Mesenchymal stem cell (in vitro differentiated cells and primary cell): ENCODE measurements around the gene ZNF107.
"Not testable (repeated sequence)": the region's sequence is repeated elsewhere in the genome, so short reads cannot be mapped to it uniquely, and the experiment has no call there.

Experiments
- DNase-seq: peaks from one replicate; pipeline ENCODE4 v3.0.0-alpha.2; 2013
- H2AFZ ChIP-seq: one replicate; pipeline ENCODE4 v1.6.1; 2013; ENCODE audit warnings: low read depth, mild to moderate bottlenecking, control low read depth, inconsistent platforms, low read length, moderate library complexity
- H2AK5ac ChIP-seq: 2 replicates; pipeline ENCODE4 v1.6.1; 2013; ENCODE audit warnings: low read length, moderate library complexity, mild to moderate bottlenecking, inconsistent platforms; ENCODE audit not compliant: severe bottlenecking
- H2BK120ac ChIP-seq: one replicate; pipeline ENCODE4 v1.6.1; 2013; ENCODE audit warnings: low read depth, mild to moderate bottlenecking, inconsistent platforms, low read length, moderate library complexity
- H2BK12ac ChIP-seq, 2 experiments: one replicate each; pipeline ENCODE4 v1.6.1; 2013; ENCODE audit warnings: inconsistent platforms in 2 of 2, low read length in 2 of 2, mild to moderate bottlenecking in 2 of 2, moderate library complexity in 2 of 2, control low read depth in 1 of 2
- H2BK15ac ChIP-seq: one replicate; pipeline ENCODE4 v1.6.1; 2013; ENCODE audit warnings: mild to moderate bottlenecking, low read depth, inconsistent platforms; ENCODE audit not compliant: poor library complexity, severe bottlenecking
- H2BK5ac ChIP-seq: 2 replicates; pipeline ENCODE4 v1.6.1; 2013; ENCODE audit warnings: low read depth, mild to moderate bottlenecking, low read length, control low read depth, inconsistent platforms; ENCODE audit not compliant: poor library complexity, severe bottlenecking
- H3K14ac ChIP-seq, 2 experiments: one replicate each; pipeline ENCODE4 v1.6.1; 2013; ENCODE audit warnings: inconsistent platforms in 2 of 2, low read length in 2 of 2, control low read depth in 1 of 2, mild to moderate bottlenecking in 1 of 2, moderate library complexity in 1 of 2
- H3K18ac ChIP-seq, 2 experiments: one replicate each; pipeline ENCODE4 v1.6.1; 2013; ENCODE audit warnings: inconsistent platforms in 2 of 2, low read length in 2 of 2, control low read depth in 1 of 2, low read depth in 1 of 2, mild to moderate bottlenecking in 1 of 2
- H3K23ac ChIP-seq, 2 experiments: one replicate each; pipeline ENCODE4 v1.6.1; 2013; ENCODE audit warnings: inconsistent platforms in 2 of 2, low read length in 2 of 2, mild to moderate bottlenecking in 2 of 2, moderate library complexity in 2 of 2, control low read depth in 1 of 2
- H3K27ac ChIP-seq: 2 replicates; pipeline ENCODE4 v1.5.1; 2013; ENCODE audit warnings: mild to moderate bottlenecking, moderate library complexity, low read length, control low read depth, inconsistent platforms; ENCODE audit not compliant: poor library complexity, severe bottlenecking
- H3K27me3 ChIP-seq, 2 experiments: 2 replicates each; pipeline versions ENCODE4 v1.6.1 to v1.7.0; 2013; ENCODE audit warnings: low read length in 2 of 2, mild to moderate bottlenecking in 2 of 2, moderate library complexity in 2 of 2, control low read depth in 1 of 2, inconsistent platforms in 1 of 2; ENCODE audit not compliant: control insufficient read depth in 1 of 2, insufficient read depth in 1 of 2
- H3K36me3 ChIP-seq, 2 experiments: 2 replicates each; pipeline versions ENCODE4 v1.6.1 to v1.7.0; 2013; ENCODE audit warnings: low read length in 2 of 2, control low read depth in 1 of 2, inconsistent platforms in 1 of 2, low read depth in 1 of 2, mild to moderate bottlenecking in 1 of 2; ENCODE audit not compliant: insufficient read depth in 2 of 2, control insufficient read depth in 1 of 2
- H3K4ac ChIP-seq, 2 experiments: one replicate each; pipeline ENCODE4 v1.6.1; 2013; ENCODE audit warnings: inconsistent platforms in 2 of 2, low read length in 2 of 2, mild to moderate bottlenecking in 2 of 2, moderate library complexity in 2 of 2, control low read depth in 1 of 2, low read depth in 1 of 2
- H3K4me1 ChIP-seq: 2 replicates; pipeline ENCODE4 v1.6.1; 2013; ENCODE audit warnings: low read depth, low read length, control low read depth; ENCODE audit not compliant: control insufficient read depth, insufficient read depth
- H3K4me2 ChIP-seq: 2 replicates; pipeline ENCODE4 v1.6.1; 2013; ENCODE audit warnings: low read length, mild to moderate bottlenecking, inconsistent platforms; ENCODE audit not compliant: poor library complexity, severe bottlenecking
- H3K4me3 ChIP-seq, 2 experiments: 2 replicates each; pipeline versions ENCODE4 v1.5.1 to v1.7.0; 2013; ENCODE audit warnings: low read length in 2 of 2, mild to moderate bottlenecking in 2 of 2, control low read depth in 1 of 2, low read depth in 1 of 2; ENCODE audit not compliant: insufficient read depth in 1 of 2
- H3K79me1 ChIP-seq: replicated peaks from 2 replicates; pipeline ENCODE4 v1.6.1; 2013; ENCODE audit warnings: mild to moderate bottlenecking, control low read depth, low read length, inconsistent platforms; ENCODE audit not compliant: poor library complexity, severe bottlenecking
- H3K9ac ChIP-seq: 2 replicates; pipeline ENCODE4 v1.7.0; 2013; ENCODE audit warnings: mild to moderate bottlenecking, low read length, moderate library complexity
- H3K9me3 ChIP-seq: 2 replicates; pipeline ENCODE4 v1.7.0; 2013; ENCODE audit warnings: mild to moderate bottlenecking, low read length; ENCODE audit not compliant: control insufficient read depth
- H4K8ac ChIP-seq: one replicate; pipeline ENCODE4 v1.6.1; 2013; ENCODE audit warnings: inconsistent platforms, mild to moderate bottlenecking, low read length, moderate library complexity
- H4K91ac ChIP-seq: one replicate; pipeline ENCODE4 v1.6.1; 2013; ENCODE audit warnings: mild to moderate bottlenecking, low read length, inconsistent platforms
- WGBS: methylation state at CpG from one replicate; pipeline ENCODE4 v1.1.7; 2013; ENCODE audit warnings: mixed read lengths; 5-methylcytosine and 5-hydroxymethylcytosine counted together

The ZNF107 gene

GRCh38 chr7:64691831-64692230, 25.9 kb downstream of the ZNF107 start:
- H3K27ac ChIP-seq = no peak overlapping the region
- DNase-seq = no peak
- H3K23ac ChIP-seq = no peak overlapping the region
- H3K36me3 ChIP-seq = peaks cover 20 to 65% of the 10 kb centered on the region in 2 experiments
- H2BK120ac ChIP-seq = no peak overlapping the region
- H3K4ac ChIP-seq = no peak overlapping the region
- no peak overlapping the region for H2BK12ac ChIP-seq
- H2AK5ac ChIP-seq = no peak overlapping the region
- H2BK15ac ChIP-seq = no peak overlapping the region
- H3K79me1 ChIP-seq = peaks cover 29% of the 10 kb centered on the region
- no peak overlapping the region for H3K4me2 ChIP-seq
- H2BK5ac ChIP-seq = no peak overlapping the region
- no peak overlapping the region for H3K9ac ChIP-seq
- H3K9me3 ChIP-seq = peaks cover 86% of the 10 kb centered on the region
- H4K8ac ChIP-seq = no peak overlapping the region
- H3K18ac ChIP-seq = no peak overlapping the region
- no peak overlapping the region for H3K14ac ChIP-seq
- no peaks in the 10 kb centered on the region for H3K4me1 ChIP-seq
- H3K4me3 ChIP-seq = no peak overlapping the region
- no peaks in the 10 kb centered on the region for H3K27me3 ChIP-seq
- no peak overlapping the region for H4K91ac ChIP-seq
- no peak overlapping the region for H2AFZ ChIP-seq

GRCh38 chr7:64697863-64698262, 31.9 kb downstream of the ZNF107 start:
- WGBS = 93% methylated on average over 2 of the region's 12 CpGs
- not testable (repeated sequence) for H3K27ac ChIP-seq, H3K4me2 ChIP-seq, H2BK12ac ChIP-seq, H3K23ac ChIP-seq, DNase-seq, H3K4me1 ChIP-seq, H2BK120ac ChIP-seq, H2BK5ac ChIP-seq, H3K14ac ChIP-seq, H4K91ac ChIP-seq, H2AFZ ChIP-seq, H4K8ac ChIP-seq, H3K27me3 ChIP-seq, H2AK5ac ChIP-seq, H3K9ac ChIP-seq, H3K18ac ChIP-seq, H3K4me3 ChIP-seq, H2BK15ac ChIP-seq, H3K4ac ChIP-seq
- peaks cover 22 to 49% of the 10 kb centered on the region in 2 experiments for H3K36me3 ChIP-seq
- peaks cover 13% of the 10 kb centered on the region for H3K79me1 ChIP-seq
- H3K9me3 ChIP-seq = peaks cover 77% of the 10 kb centered on the region

- no peak overlapping the region for H3K18ac ChIP-seq
- no peaks in the 10 kb centered on the region for H3K79me1 ChIP-seq
- no peak overlapping the region for H2AK5ac ChIP-seq
- H2BK12ac ChIP-seq = no peak overlapping the region
- no peak overlapping the region for H2BK120ac ChIP-seq
- DNase-seq = no peak
- peak overlapping the region in 1 of 2 experiments; percentile 66 for H3K4me3 ChIP-seq
- no peak overlapping the region for H2BK15ac ChIP-seq
- H4K91ac ChIP-seq = no peak overlapping the region
- H3K4me1 ChIP-seq = no peaks in the 10 kb centered on the region
- H3K4me2 ChIP-seq = no peak overlapping the region
- H3K4ac ChIP-seq = no peak overlapping the region
- no peak overlapping the region for H2AFZ ChIP-seq
- peaks cover 97% of the 10 kb centered on the region for H3K9me3 ChIP-seq
- peaks cover 9 to 23% of the 10 kb centered on the region in 2 experiments for H3K36me3 ChIP-seq
- H3K9ac ChIP-seq = no peak overlapping the region
- no peak overlapping the region for H2BK5ac ChIP-seq
- H3K23ac ChIP-seq = no peak overlapping the region
- WGBS = no CpG with 5 or more reads among the region's 2 CpGs
- no peak overlapping the region for H4K8ac ChIP-seq
- no peak overlapping the region for H3K14ac ChIP-seq
- H3K27ac ChIP-seq = no peak overlapping the region
- no peaks in the 10 kb centered on the region for H3K27me3 ChIP-seq
Observed at GRCh38 chr7:64706625-64707292, 40.8 kb downstream of the ZNF107 start.

- H2BK15ac ChIP-seq, H3K27ac ChIP-seq, H3K27me3 ChIP-seq, H3K23ac ChIP-seq, H2AFZ ChIP-seq, H3K4me1 ChIP-seq, H3K4me2 ChIP-seq, H3K4me3 ChIP-seq, H2BK12ac ChIP-seq, DNase-seq, H2AK5ac ChIP-seq, H2BK5ac ChIP-seq, H2BK120ac ChIP-seq, H3K36me3 ChIP-seq, H3K18ac ChIP-seq, H3K4ac ChIP-seq, H3K14ac ChIP-seq, H4K8ac ChIP-seq, H3K9ac ChIP-seq, H4K91ac ChIP-seq, H3K79me1 ChIP-seq: not testable (repeated sequence)
- peaks cover 57% of the 10 kb centered on the region for H3K9me3 ChIP-seq
- 98% methylated on average over 25 of the region's 29 CpGs for WGBS
Observed at GRCh38 chr7:64717896-64718295, 52.0 kb downstream of the ZNF107 start.
